HG03135 (cell line): ENCODE data around the gene ICA1.
"Not testable (repeated sequence)": the region's sequence is repeated elsewhere in the genome, so short reads cannot be mapped to it uniquely, and the experiment has no call there.

Experiments
- ATAC-seq: cut with Tn5 transposase; IDR thresholded peaks from one replicate; pipeline ENCODE4 v1.9.1; 2021; ENCODE audit warnings: mild to moderate bottlenecking, moderate library complexity; ENCODE audit not compliant: unreplicated experiment

The ICA1 gene

DNA sequence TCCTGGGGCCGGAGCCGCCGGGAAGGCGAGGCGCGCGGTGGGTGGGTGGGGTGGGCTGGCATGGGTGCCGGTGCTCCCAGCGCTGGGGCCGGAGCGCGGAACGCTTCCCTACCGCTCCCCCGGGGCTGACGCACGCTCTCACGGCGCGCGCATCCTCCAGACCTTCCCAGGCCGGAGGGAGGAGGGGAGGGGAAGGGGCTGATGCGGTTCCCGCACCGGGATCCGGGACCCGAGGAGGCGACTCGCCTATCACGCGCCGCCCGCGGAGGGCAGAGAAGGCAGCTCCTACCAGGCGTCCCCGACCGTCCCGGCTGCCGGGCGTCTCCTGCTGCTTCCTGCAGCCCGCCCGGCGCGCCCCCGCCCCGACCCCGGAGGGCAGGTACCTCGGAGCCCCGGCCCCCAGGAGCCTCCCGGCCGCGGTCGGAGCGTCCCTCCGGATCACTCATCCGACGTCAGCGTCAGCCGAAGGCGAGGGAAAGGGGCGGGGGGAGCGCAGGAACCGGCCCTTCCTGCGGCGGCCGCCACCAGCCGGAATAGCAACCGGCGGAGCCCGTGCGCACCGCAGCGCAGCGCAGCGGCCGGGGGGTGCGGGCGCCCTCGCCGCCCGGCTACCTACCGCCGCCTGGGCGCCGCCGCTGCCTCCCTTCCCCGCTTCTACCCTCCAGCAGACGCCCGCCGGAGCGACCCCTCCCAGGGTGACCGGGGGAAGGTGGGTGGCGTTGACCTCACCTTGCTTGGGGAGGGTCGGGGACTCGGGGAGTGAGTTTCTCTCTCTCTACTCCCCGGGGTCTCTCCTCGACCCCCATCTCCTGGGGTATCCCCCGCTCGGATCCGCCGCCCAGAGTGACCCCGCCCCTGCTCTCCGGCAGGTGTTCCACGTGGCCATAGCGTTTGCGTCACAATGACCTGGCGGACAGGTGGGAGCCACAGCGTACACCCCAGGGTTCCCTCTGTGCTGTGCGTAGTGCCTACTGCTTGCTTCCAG, at the start of gene ICA1:
TSS of gene ICA1 (minus strand) at position 457 of the 985 bp plus-strand sequence. CDS start 26,241 bp downstream, outside the sequence.
- ATAC-seq = no peak

DNA sequence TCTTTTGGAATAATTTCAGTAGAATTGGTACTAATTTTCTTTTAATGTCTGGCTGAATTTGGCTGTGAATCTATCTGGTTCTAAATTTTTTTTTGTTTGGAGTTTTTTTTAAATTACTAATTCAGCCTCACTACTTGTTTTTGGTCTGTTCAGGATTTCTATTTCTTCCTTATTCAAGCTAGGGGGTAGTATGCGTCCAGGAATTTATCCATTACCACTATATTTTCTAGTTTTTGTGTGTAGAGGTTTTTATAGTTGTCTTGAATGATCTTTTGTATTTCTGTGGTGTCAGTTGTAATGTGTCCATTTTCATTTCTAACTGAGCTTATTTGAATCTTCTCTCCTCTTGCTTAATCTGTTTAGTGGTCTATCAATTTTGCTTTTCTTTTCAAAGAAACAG, 48.9 kb upstream of the ICA1 start:
- no peak for ATAC-seq

DNA sequence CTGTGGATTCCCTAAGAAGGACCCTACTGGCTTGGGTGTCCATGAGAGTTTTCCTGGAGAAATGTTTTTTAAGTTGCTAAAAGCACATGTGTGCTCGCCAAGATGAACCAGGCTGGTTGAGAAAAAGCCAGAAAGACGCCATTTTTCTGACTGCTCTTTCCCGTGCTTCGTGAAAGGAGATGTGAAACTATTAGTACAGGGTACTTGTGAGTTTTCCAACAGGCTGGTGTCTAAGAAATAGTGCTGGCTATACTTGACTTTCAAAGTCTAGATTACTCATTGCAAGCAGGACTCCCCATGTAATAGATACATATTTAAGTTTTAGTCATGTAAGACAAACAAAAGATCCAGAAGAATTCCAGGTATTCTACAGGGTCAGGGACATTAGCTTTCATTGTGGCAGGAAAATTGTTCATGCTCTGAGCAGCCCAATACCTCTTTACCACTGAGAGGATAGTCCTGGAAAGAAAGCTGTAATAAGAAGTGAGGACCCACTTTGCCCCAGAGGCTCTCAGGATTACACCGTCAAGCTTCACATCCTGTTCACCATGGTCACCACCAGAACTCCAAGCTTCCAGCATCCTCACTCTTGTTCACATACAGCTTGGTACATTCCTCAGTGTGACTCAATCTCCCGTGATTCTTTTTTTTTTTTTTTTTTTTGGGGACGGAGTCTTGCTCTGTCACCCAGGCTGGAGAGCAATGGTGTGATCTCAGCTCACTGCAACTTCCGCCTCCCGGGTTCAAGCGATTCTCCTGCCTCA, 43.8 kb upstream of the ICA1 start:
- no peak for ATAC-seq

DNA sequence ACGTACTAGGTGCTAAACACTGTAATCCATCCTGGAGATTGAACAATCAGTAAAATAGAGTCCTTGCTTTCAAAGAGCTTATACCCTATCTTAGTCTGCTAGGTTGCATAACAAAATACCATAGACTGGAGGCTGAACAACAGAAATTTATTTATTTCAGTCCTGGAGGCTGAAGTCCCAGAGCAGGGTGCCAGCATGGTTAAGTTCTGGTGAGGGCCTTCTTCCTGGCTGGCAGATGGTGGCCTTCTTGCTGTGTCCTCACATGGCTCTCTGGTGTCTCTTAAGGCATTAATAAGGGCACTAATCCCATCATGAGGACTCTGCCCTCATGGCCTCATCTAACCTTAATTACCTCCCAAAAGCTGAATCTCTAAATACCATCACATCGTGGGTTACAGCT, 43.1 kb upstream of the ICA1 start:
- ATAC-seq = no peak

DNA sequence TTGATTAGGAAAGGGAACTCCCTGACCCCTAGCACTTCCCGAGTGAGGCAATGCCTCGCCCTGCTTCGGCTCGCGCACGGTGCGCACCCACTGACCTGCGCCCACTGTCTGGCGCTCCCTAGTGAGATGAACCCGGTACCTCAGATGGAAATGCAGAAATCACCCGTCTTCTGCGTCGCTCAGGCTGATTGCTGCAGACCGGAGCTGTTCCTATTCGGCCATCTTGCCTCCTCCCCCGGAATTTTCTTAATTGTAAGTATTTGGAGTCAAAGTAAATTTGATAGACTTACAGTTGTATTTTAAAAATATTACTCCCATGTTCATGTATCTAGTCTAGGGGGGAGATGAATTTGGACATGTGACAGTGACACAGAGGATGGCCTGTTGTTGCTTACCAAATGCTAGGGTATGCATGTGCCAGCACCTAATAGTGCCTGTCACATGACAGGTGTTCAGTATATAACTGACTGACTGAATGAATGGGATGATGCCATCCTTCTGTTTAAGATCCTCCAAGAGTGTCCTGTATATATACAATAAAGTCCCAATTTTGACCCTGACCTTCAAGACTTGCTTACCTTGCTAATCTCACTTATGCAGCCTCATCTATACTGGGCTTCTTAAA, 42.0 kb upstream of the ICA1 start:
- no peak for ATAC-seq

DNA sequence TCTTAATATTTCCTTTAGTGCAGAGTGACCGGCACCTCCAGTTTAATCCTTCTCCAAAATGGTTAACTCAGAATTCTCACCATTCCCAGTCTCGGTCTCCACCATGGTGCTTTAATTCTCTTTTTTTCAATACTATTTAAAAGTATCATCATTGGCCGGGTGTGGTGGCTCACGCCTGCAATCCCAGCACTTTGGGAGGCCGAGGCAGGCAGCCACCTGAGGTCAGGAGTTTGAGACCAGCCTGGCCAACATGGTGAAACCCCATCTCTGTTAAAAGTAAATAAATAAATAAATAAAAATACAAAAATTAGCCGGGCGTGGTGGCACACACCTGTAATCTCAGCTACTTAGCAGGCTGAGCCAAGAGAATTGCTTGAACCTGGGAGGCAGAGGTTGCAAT, 35.1 kb upstream of the ICA1 start:
- ATAC-seq = not testable (repeated sequence)

DNA sequence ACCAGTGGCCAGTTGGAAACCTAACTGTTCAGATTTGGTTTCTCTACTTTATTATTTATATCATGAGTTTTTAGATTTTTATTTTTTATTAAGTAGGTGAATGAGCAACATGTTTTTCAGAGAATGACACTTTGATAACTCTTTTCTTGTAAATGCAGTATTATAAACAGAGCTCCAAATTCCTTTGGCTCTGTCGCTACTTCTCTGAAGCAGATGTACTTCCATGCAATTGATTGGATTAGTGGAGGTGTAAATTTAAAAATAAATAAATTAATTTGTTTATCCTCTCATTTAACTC, 34.3 kb upstream of the ICA1 start:
- peak; percentile 14 for ATAC-seq

DNA sequence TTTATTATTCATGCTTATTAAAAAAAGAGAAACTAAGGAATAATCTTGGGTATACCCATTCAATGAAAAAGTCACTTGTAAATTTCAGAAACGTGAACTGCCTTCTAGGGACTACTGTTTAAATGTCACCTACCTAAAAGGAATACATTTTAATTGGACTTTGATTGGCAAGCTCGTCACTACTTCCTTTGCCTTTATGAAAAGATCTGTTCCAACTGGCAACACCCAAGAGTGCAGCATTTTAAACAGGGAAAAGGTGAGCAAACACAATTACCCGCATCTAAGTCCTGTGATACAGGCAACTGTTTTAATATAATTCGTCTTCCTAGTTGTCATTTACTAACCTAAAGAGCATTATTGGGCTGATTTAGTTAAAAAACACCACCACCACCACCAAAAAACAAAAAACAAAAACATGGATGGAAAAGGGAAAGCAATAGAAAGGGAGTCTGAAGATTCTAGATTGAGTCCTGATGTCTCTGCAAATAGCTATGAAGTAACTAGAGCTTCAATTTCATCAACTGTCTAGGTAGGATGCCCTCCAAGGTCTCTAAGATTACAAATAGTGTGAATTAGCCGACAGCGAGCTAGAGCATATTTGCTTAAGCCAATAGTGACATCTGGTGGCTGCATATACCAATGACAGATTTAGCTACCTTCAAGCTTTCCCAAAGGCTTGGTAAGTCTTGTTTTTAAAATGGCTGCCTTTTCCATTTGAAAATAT, 33.8 kb upstream of the ICA1 start:
- peak; percentile 93 for ATAC-seq

DNA sequence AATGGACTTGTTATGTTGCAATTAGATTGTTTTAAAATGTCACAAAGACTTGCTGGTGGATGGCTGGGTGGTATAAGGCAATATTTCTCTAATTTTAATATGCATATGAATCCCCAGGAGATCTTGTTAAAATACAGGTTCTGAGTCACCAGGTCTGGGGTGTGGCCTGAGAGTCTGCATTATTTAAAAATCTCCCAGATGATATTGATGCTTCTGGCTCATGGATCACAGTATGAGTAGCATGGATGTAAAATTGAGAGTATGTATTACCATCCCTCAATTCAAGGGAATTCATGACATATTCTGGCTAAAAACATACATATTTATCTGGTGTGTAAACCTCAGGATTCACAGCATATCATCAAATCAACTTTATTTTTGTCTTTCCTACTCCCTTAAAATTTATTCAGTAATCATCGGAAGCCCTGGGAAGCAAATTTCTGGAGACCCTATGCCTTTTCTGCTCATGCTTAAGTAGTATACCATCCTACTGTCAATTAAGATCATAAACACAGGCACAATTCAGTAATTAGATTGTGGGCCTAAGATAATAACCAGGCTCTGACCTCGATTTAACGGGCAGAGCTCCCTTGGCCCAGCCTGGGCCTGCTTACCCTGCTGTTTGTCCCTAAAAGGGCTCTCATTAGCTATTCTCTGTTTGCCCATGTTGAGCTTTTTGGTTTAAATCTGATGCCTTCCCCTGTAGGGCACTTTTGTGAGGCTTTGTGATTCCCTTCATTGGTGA, 29.6 kb upstream of the ICA1 start:
- no peak for ATAC-seq

DNA sequence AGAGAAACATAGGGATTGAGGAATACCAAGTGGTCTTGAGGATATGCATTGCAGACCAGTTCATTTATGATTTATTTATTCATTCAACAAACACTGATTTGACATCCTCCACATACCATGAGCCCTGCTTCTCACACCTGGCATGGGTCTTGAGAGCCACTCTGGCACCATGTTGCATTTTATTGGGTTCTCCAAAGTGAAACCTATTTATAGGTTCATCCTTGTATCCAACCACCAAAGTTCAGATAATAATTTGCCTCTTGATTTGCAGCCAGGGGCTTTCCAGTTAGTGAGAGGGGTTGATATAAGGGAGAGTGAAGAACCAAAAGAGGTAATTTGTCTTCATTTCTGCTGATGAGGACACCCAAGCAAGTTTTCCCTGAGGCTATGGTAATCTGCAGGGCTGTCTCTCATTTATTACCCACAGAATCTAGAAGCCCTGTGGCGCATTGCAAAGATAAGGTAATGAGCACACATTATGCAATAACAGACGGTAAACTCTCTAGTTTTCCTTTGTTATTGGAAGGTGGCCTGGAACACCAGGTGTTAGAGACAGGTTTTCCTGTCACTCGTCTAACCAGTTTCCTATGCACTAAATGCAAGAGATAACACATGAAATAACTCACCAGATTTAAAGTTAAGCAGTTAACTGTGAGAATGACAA, 28.8 kb upstream of the ICA1 start:
- ATAC-seq = no peak

DNA sequence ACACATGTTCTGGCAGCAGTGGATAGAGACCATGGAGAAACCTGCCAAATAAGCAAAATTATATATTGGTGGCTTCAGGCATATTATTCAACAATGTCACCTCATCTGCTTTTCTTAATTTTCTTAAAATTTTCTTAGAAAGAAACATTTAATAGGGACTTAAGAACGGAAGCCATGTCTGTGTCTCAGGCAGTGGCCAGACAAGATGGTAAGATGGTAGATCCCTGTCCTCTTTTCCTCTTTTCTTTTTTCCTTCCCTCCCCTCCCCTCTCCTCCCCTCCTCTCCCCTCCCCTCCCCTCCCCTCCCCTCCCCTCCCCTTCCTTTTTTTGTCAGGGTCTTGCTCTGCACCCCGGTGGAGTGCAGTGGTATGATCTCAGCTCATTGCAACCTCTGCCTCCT, 24.2 kb upstream of the ICA1 start:
- ATAC-seq = no peak

DNA sequence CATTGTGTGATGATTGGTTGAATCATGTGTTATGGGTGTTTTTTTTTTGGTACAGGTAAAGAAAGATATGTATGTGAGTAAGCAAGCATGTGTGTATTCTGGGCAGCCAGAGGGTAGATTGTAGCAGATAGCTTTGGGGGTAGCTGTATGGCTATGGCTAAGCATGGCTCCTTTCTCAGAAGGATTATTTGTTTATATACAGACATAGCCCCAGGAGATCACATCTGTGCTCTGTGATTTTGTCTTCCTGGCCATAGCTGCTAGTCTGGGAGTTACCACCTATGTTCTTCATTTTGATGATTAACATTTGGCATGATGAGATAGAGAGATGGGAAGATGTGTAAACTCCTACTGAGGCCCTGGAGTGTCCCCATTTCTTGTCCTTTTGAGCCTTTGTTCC, 23.2 kb upstream of the ICA1 start:
- no peak for ATAC-seq

DNA sequence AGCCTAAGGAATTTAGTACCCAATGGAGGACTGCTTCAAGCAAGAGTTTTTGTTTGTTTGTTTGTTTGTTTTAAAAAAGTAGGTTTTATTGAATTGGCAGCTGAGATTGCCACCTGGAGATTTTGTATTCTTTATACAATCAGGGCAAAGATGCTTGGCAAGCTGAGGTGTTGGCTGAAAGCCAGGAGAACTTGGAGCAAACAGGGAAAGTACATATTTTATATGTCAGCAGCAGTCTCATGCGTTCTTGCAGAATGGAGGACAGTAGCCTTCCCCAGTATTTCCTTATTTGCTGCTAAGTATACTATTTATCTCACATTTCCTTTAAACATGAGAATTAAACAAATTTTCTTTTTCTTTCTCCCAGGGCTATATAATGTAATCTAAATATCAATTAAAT, 22.6 kb upstream of the ICA1 start:
- ATAC-seq = no peak

DNA sequence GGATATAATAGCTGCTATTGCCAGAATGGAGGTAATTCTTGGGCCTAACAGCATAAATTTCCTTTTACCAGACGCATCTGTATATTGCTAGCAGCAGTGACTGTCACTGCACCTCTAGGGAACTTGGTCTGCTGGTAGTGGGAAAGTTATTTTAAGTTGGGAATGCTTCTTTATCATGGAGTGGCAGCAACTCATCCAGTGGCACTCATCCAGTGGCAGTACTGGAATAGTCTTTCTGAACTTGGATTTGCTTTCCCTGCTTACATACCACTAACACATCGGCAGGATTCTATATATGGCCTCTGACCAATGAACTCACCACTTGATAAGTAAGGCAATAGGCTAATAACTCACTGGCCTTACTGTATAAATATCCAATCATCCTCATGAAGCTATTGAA, 22.0 kb upstream of the ICA1 start:
- ATAC-seq = no peak

DNA sequence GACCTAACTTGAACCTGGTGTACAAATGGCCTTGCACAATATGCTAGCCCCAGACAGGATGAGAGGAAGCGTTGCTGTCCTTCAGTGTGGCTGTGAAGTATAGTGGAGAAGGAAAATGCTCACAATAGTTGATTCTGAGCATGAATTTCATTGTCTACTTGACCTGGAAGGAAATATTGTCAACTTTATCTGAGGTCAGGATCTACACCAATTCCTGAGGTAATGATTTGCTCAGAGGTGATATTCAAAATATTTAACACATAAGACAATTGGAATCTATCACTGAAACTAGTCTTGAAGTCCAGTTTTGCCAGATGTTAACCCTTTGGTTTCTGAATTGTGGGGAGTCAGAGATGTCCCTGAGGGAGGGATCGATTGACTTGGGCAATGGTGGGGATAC, 20.9 kb upstream of the ICA1 start:
- ATAC-seq = no peak

DNA sequence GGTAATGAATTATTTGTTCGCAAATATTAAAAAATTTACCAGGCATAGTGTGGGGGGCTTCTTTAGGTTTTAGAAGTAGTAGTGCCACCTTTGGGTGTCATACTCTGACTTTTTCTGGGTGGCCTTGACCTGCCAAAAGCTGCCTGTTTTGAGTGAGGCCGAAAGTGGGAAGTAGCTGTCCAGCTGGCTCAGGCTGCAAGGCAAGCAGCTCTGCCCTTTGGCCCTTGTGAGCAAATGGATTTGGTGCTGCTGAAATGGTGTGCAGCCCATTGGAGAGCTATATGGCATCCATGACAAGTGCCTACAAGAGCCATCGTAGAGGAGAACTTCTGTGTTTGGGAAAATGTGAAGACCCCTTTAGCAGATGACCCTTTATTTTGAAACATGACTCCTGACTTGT, 20.2 kb upstream of the ICA1 start:
- no peak for ATAC-seq

DNA sequence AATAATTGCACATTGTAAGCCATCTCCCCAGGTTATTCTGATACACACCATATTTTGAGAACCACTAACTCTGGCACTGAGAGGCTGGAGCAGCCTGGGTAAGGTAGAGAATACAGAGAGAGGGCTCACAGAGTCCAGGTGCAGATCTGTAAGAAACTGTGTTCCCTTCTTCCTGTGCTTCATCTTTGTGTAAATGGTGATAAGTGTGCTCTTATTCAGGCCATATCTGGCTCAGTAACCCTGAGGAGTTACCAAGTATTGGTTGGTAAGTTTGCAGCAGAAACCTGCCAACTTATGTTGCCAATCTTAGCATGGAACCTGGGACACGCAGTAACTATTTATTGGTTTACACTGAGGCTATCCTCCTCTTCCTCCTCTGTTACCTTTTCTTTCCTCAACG, 16.2 kb upstream of the ICA1 start:
- no peak for ATAC-seq

DNA sequence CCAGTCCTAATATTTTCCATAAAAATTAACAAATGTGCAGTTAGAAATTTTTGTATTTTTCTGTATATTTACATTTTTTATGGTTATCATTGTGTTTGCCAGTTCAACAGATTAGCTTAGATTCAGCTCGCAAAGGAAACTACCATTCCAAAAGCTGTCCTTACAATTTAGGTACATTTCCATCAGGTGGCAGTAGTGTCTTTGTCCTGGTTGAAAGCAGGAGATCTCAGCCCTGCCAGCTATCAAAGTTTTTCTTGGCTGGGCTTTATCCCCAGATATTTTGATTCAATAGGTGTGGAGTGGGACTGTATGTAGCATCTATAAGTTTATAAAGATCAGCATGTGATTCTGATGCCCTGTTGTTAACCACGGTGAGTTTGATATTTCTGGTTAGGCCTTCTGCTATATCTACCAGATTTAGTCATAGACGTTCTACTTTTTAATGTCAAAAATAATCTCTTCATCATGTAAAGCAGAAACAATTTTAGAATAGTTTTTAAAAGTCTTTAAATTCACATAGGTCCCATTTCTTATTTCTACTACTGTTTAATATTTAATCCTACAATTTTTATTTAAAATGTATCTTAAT, 15.5 kb upstream of the ICA1 start:
- ATAC-seq = no peak

DNA sequence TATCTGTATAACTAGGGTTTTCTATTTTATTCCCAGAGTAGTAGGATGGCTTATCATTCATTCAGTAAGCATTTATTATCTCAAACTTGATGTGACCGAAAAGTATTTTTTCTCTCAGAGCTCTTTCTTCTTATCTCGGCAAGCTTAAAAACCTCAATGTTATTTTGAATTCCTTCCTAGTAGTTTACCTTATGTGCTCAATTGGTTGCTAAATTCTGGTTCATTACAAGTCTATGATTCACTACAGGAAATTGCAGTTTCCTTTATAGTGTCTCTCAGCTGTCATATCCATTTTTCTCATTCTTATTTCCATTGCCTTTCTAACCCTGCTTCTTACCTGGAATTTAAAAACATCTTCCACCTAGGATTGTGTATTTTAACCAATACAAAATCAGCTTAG, 12.6 kb upstream of the ICA1 start:
- no peak for ATAC-seq

DNA sequence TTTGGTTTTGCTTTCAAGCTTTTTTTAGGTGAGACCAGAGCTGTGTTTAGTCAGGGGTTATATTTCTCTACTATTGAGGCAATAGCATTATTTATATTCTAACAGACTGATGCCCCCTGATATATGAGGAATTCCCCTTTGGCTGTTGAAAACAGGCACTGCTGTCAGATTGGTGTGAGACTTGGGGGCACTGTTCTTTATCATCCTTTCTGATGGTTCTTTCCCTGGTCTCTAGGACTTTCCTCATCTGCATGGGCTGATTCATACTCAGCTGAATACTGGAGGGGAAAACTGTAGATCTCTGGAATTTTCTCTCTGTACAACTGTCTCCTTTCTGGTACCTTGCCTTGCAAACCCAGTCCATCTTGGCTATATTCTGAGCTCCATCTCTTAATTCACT, 10.0 kb upstream of the ICA1 start:
- no peak for ATAC-seq
